HG03060 (cell line): ENCODE data around the gene ZC3H11A.
"Not testable (repeated sequence)": the region's sequence is repeated elsewhere in the genome, so short reads cannot be mapped to it uniquely, and the experiment has no call there.

Experiments used
- ATAC-seq: cut with Tn5 transposase; IDR thresholded peaks from one replicate; pipeline ENCODE4 v1.9.1; 2021; ENCODE audit warnings: low read depth, moderate number of reproducible peaks; ENCODE audit not compliant: unreplicated experiment

ZC3H11A gene

GRCh38 chr1:203778789-203779188 is 16.6 kb upstream of the ZC3H11A start:
- no peak for ATAC-seq

GRCh38 chr1:203781962-203782361 is 13.5 kb upstream of the ZC3H11A start:
- ATAC-seq = no peak

GRCh38 chr1:203789966-203790365 is 5.5 kb upstream of the ZC3H11A start:
- ATAC-seq = no peak

- ATAC-seq = no peak
These were observed 3.9 kb upstream of the ZC3H11A start for GRCh38 chr1:203791498-203791897.

GRCh38 chr1:203792486-203792885 is 2.9 kb upstream of the ZC3H11A start:
- no peak for ATAC-seq

- not testable (repeated sequence) for ATAC-seq
These were observed 1.9 kb upstream of the ZC3H11A start for GRCh38 chr1:203793561-203793960.

GRCh38 chr1:203794764-203795440 is 521 bp upstream of the ZC3H11A start:
- no peak for ATAC-seq

- ATAC-seq = no peak
These were observed 798 bp downstream of the ZC3H11A start for GRCh38 chr1:203796236-203796605.

GRCh38 chr1:203797216-203797615 is 1.8 kb downstream of the ZC3H11A start:
- ATAC-seq = no peak

GRCh38 chr1:203797948-203798655 is 2.7 kb downstream of the ZC3H11A start:
- no peak for ATAC-seq

- ATAC-seq = no peak
These were observed 3.7 kb downstream of the ZC3H11A start for GRCh38 chr1:203799157-203799556.

- no peak for ATAC-seq
These were observed 4.5 kb downstream of the ZC3H11A start for GRCh38 chr1:203799971-203800370.

- no peak for ATAC-seq
These were observed 10.3 kb downstream of the ZC3H11A start for GRCh38 chr1:203805689-203806088.

GRCh38 chr1:203807196-203807595 is 11.8 kb downstream of the ZC3H11A start:
- no peak for ATAC-seq

- no peak for ATAC-seq
These were observed 18.3 kb downstream of the ZC3H11A start for GRCh38 chr1:203813581-203814341.

- ATAC-seq = no peak
These were observed 23.0 kb downstream of the ZC3H11A start for GRCh38 chr1:203818399-203818798.

GRCh38 chr1:203823306-203823705 is 27.9 kb downstream of the ZC3H11A start:
- no peak for ATAC-seq

GRCh38 chr1:203826175-203826574 is 30.8 kb downstream of the ZC3H11A start:
- no peak for ATAC-seq

GRCh38 chr1:203828002-203828401 is 32.6 kb downstream of the ZC3H11A start:
- no peak for ATAC-seq

GRCh38 chr1:203828503-203828902 is 33.1 kb downstream of the ZC3H11A start:
- no peak for ATAC-seq

- ATAC-seq = not testable (repeated sequence)
These were observed 33.8 kb downstream of the ZC3H11A start for GRCh38 chr1:203829247-203829646.
